Epithelial cell of esophagus (primary cell): ENCODE data around the gene PIGA.
"Not testable (repeated sequence)": the region's sequence is repeated elsewhere in the genome, so short reads cannot be mapped to it uniquely, and the experiment has no call there.

Experiments used
- DNase-seq: peaks from one replicate; pipeline ENCODE4 v3.0.0; 2010; ENCODE audit warnings: low read depth
- H3K4me3 ChIP-seq: 2 replicates; pipeline ENCODE4 v1.5.1; 2011; ENCODE audit warnings: mild to moderate bottlenecking, low read length, control low read depth
- TF ChIP-seq, protein P1 (sequence below): IDR thresholded peaks from 2 replicates; pipeline ENCODE4 v1.5.1; 2011; ENCODE audit warnings: low read depth, mild to moderate bottlenecking, low read length, control low read depth, inconsistent platforms; ENCODE audit not compliant: insufficient read depth; ENCODE audit errors: missing control alignments

Gene PIGA

DNA sequence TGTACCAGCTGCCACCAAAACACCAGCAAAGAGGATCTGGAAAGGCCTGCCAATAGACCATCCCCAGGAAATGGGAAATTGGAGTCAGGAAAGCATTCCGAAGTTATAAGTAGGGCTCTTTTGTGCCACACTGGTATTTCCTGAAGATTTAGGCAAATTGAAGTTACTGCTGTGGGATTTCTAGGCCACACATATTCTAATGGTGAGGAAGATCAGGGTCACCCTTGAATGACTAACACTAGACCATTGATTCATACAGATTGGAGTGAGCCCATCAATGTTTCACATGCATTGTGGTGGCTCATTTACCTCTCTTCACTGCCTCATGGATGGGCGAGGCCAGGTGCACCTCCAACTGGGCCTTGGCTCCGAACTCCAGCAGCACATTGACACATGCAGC, 42.5 kb downstream of the PIGA start:
- TF ChIP-seq, protein P1, sequence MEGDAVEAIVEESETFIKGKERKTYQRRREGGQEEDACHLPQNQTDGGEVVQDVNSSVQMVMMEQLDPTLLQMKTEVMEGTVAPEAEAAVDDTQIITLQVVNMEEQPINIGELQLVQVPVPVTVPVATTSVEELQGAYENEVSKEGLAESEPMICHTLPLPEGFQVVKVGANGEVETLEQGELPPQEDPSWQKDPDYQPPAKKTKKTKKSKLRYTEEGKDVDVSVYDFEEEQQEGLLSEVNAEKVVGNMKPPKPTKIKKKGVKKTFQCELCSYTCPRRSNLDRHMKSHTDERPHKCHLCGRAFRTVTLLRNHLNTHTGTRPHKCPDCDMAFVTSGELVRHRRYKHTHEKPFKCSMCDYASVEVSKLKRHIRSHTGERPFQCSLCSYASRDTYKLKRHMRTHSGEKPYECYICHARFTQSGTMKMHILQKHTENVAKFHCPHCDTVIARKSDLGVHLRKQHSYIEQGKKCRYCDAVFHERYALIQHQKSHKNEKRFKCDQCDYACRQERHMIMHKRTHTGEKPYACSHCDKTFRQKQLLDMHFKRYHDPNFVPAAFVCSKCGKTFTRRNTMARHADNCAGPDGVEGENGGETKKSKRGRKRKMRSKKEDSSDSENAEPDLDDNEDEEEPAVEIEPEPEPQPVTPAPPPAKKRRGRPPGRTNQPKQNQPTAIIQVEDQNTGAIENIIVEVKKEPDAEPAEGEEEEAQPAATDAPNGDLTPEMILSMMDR: no peak
- peak; percentile 5 for DNase-seq
- H3K4me3 ChIP-seq: no peak overlapping the region

DNA sequence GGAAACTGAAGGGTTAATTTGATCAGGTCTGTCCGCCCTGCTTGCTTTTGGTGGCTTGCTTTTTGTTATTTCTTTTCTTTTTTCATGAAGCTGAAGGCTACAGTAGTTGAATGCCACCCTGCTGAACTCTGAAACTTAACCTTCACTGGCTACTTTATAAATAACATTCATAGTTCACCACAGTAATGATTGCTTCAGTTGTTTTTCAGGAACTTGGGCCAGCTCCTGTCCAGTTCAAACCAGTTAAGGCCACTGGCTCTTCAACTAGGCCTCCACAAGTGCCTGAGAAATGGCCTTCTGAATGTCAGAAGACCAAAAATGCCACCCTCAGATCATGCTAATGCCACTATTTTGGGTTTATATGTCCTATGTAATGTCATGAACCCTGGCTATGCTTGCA, 57.7 kb downstream of the PIGA start:
- no peak for DNase-seq
- TF ChIP-seq, protein P1: no peak
- no peak overlapping the region for H3K4me3 ChIP-seq

DNA sequence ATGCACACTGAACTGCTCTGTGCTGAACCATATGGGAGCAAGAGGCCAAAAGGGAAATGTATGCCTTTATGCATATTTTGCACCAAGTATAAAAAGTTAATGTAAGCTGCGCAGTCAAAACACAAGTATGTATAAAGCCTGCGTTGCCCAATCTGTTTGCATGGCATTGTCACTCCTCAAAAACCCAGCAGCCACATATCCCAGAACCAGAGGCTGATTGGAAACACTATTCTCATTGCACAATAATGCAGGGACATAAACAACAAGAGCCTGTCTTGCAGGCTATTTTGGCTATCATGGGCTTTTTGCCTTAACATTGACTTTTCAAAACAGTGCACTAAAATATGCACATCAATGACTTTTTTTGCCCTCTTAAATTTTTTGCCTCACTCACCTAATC, 60.4 kb downstream of the PIGA start:
- TF ChIP-seq, protein P1: no peak
- no peak overlapping the region for H3K4me3 ChIP-seq
- DNase-seq: no peak

DNA sequence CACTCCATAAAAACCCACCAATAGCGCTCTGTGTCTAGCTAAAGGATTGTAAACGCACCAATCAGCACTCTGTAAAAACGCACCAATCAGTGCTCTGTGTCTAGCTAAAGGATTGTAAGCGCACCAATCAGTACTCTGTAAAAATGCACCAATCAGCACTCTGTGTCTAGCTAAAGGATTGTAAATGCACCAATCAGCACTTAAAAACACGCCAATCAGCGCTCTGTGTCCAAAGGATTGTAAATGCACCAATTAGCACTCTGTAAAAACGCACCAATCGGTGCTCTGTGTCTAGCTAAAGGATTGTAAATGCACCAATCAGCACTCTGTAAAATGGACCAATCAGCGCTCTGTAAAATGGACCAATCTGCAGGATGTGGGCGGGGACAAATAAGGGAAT, 62.0 kb downstream of the PIGA start:
- not testable (repeated sequence) for H3K4me3 ChIP-seq, DNase-seq

DNA sequence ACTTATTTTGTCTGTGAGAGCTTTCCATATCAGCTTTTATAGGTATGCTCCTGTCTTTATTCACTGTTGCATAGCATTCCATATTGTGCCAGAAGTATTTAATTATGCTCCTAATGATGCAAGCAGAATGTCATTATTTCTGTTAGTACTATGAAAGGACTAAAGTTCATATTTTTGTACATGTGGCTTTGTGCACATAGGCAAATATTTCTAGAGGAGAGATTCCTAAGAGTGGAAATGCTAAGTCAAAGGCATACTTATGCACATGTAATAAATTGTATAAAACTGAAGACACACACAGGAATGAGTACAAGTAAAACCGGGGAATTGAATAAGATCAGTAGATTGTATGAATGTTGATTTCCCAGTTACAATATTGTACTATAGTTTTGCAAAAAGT, 63.6 kb downstream of the PIGA start:
- TF ChIP-seq, protein P1: no peak
- DNase-seq: no peak
- H3K4me3 ChIP-seq: no peak overlapping the region

DNA sequence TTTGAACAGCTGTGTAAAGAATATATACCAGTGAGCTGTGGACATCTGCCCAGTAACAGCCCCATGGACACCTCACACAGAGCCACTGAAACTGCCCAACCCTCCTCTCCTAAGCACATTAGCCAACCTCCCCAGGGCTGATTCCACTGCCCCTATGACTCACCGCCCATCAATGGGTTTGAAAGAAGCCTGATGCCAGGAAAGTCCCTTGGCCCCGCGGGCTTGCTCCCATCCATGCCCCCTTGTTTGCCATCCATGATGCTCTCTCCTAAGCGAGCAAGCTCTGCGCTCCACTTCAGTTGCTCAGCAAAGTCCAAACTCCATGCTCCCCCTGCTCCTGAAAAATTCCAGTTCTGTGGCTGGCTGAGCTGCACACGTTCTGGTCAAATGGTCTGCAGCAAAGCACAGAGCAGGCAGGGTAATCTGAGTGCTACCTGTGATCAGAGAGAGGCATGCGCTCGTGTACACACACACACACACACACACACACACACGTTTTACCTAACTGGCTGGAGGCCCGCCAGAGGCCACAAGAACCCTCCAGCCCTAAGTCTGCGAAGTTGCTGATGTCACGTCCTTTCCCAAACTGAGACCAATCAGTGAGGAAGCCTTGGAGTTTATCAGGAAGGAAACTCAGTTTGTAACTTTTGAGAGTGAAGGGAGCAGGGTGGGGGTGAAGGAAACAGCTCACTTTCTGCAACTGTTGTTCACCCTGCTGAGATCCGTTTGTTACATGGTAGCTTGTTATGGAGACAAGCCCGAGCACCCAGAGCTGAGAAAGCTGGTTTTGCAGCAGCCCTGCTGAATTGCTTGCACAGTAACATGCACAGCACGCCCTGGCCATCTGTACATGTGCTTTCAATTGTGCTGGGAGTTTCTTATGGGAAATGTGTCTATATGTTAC, 65.5 kb downstream of the PIGA start, which contains the start of gene ASB9:
ASB9 (minus strand) TSS at position 466 of the 904 bp plus-strand sequence; CDS start at position 257, 209 bp downstream.
- DNase-seq: peak; percentile 91
- TF ChIP-seq, protein P1: no peak

More for the DNA sequence above, 65.5 kb downstream of the PIGA start, which contains the start of gene ASB9:
- H3K4me3 ChIP-seq: no peak within 1 kb of the TSS
